Trophoblast cell (in vitro differentiated cells and primary cell): ENCODE measurements around the gene SPANXN4. TPM values are rescaled to one million over a fixed set of nuclear protein-coding genes. Genes with fewer than 3 reads are reported as not detected.

Experiments used
- DNase-seq, 2 donors: peaks; one replicate each; pipeline ENCODE4 v3.0.0-alpha.2; 2016
- H2AFZ ChIP-seq: 2 replicates; pipeline ENCODE4 v1.6.1; 2013; ENCODE audit warnings: low read length, moderate library complexity, mild to moderate bottlenecking; ENCODE audit not compliant: insufficient read depth, poor library complexity
- H2AK5ac ChIP-seq: 2 replicates; pipeline ENCODE4 v1.6.1; 2013; ENCODE audit warnings: mild to moderate bottlenecking, low read length
- H2BK120ac ChIP-seq: 2 replicates; pipeline ENCODE4 v1.6.1; 2013; ENCODE audit warnings: low read length, mild to moderate bottlenecking, moderate library complexity; ENCODE audit not compliant: insufficient read depth, poor library complexity
- H2BK12ac ChIP-seq: 2 replicates; pipeline ENCODE4 v1.6.1; 2013; ENCODE audit warnings: mild to moderate bottlenecking, low read length, moderate library complexity
- H2BK5ac ChIP-seq: 2 replicates; pipeline ENCODE4 v1.6.1; 2013; ENCODE audit warnings: low read length, low read depth, moderate library complexity, mild to moderate bottlenecking; ENCODE audit not compliant: poor library complexity
- H3K14ac ChIP-seq: 2 replicates; pipeline ENCODE4 v1.6.1; 2013; ENCODE audit warnings: mild to moderate bottlenecking, low read length
- H3K18ac ChIP-seq: 2 replicates; pipeline ENCODE4 v1.6.1; 2013; ENCODE audit warnings: mild to moderate bottlenecking, low read length
- H3K23ac ChIP-seq: 2 replicates; pipeline ENCODE4 v1.6.1; 2013; ENCODE audit warnings: low read length
- H3K27ac ChIP-seq: 2 replicates; pipeline ENCODE4 v1.5.1; 2013; ENCODE audit warnings: low read depth, mild to moderate bottlenecking, inconsistent platforms, low read length, moderate library complexity
- H3K27me3 ChIP-seq: 2 replicates; pipeline ENCODE4 v1.6.1; 2013; ENCODE audit warnings: inconsistent platforms, mild to moderate bottlenecking, low read length, moderate library complexity; ENCODE audit not compliant: insufficient read depth
- H3K36me3 ChIP-seq, 2 experiments: 1 replicate in 1 of 2; 2 replicates in 1 of 2; pipeline ENCODE4 v1.6.1; 2013; ENCODE audit warnings: low read length in 2 of 2, mild to moderate bottlenecking in 2 of 2, moderate library complexity in 1 of 2; ENCODE audit not compliant: insufficient read depth in 2 of 2, control insufficient read depth in 1 of 2
- H3K4ac ChIP-seq: 2 replicates; pipeline ENCODE4 v1.6.1; 2013; ENCODE audit warnings: low read depth, mild to moderate bottlenecking, low read length, moderate library complexity
- H3K4me1 ChIP-seq, 2 experiments: 1 replicate in 1 of 2; 2 replicates in 1 of 2; pipeline ENCODE4 v1.6.1; 2013; ENCODE audit warnings: low read length in 2 of 2, mild to moderate bottlenecking in 2 of 2, moderate library complexity in 1 of 2; ENCODE audit not compliant: insufficient read depth in 2 of 2, control insufficient read depth in 1 of 2
- H3K4me2 ChIP-seq: 2 replicates; pipeline ENCODE4 v1.6.1; 2013; ENCODE audit warnings: inconsistent platforms, mild to moderate bottlenecking, low read length, moderate library complexity
- H3K4me3 ChIP-seq: 2 replicates; pipeline ENCODE4 v1.5.1; 2013; ENCODE audit warnings: mild to moderate bottlenecking, low read depth, low read length, inconsistent platforms
- H3K79me1 ChIP-seq: one replicate; pipeline ENCODE4 v1.6.1; 2013; ENCODE audit warnings: low read length
- H3K79me2 ChIP-seq: 2 replicates; pipeline ENCODE4 v1.6.1; 2013; ENCODE audit warnings: low read length, mild to moderate bottlenecking; ENCODE audit not compliant: control insufficient read depth, insufficient read depth, poor library complexity
- H3K9ac ChIP-seq: 2 replicates; pipeline ENCODE4 v1.6.1; 2013; ENCODE audit warnings: mild to moderate bottlenecking, low read length
- H3K9me3 ChIP-seq: 2 replicates; pipeline ENCODE4 v1.6.1; 2013; ENCODE audit warnings: low read depth, mild to moderate bottlenecking, control low read depth, inconsistent platforms, low read length; ENCODE audit not compliant: insufficient read depth
- H4K12ac ChIP-seq: 2 replicates; pipeline ENCODE4 v1.6.1; 2013; ENCODE audit warnings: low read depth, mild to moderate bottlenecking, low read length, moderate library complexity
- H4K8ac ChIP-seq: 2 replicates; pipeline ENCODE4 v1.6.1; 2013; ENCODE audit warnings: low read depth, mild to moderate bottlenecking, low read length, moderate library complexity
- H4K91ac ChIP-seq: one replicate; pipeline ENCODE4 v1.6.1; 2013; ENCODE audit warnings: low read depth, mild to moderate bottlenecking, low read length, moderate library complexity
- WGBS: extraction: QIAGEN DNeasy Blood & Tissue Kit; methylation state at CpG from one replicate; pipeline ENCODE4 v1.1.7; 2013; ENCODE audit warnings: missing lambda C conversion rate; ENCODE audit not compliant: insufficient read length, insufficient coverage; ENCODE audit errors: extremely low coverage; 5-methylcytosine and 5-hydroxymethylcytosine counted together
- polyA plus RNA-seq: library from polyadenylated mRNA; stranded (reverse); fragments of 200-250 nt; gene quantifications from 2 replicates; pipeline ENCODE4 v1.2.3, GENCODE V29; 2013

Gene SPANXN4
- not detected in 2 replicates for polyA plus RNA-seq

DNA sequence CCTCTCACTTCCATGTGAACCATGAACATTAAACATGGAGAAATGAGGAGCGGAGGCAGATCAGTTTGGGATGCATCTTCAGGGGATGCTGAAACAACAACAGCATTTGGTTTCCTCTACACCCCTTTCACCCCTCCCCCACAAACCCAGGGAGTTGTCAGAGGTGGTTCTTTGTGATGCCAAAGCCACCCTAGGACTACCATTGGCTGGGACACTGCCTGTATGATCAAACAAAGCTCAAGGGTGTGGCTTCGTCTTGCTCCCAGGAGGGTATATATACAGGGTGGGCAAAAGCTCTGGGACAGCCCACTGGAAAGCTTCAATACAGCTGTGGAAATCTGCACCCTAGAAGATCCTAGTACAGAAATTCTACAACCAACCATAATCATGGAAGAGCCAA, at the start of gene SPANXN4:
SPANXN4 (plus strand) TSS at position 301 of the 400 bp plus-strand sequence; CDS start at position 388, 87 bp downstream.
- H2AFZ ChIP-seq: no peak within 1 kb of the TSS
- no peaks in the 10 kb centered on the region for H3K27me3 ChIP-seq
- H4K91ac ChIP-seq: no peak within 1 kb of the TSS
- H2BK12ac ChIP-seq: no peak within 1 kb of the TSS
- no peak within 1 kb of the TSS for H2AK5ac ChIP-seq
- no peak within 1 kb of the TSS for H3K4me2 ChIP-seq
- no peak within 1 kb of the TSS for H3K18ac ChIP-seq
- H3K4me1 ChIP-seq: no peaks in the 10 kb centered on the region
- no peak within 1 kb of the TSS for H3K4ac ChIP-seq
- no peaks in the 10 kb centered on the region for H3K79me2 ChIP-seq
- H3K79me1 ChIP-seq: no peaks in the 10 kb centered on the region
- no peak within 1 kb of the TSS for H3K27ac ChIP-seq
- no peak within 1 kb of the TSS for H2BK5ac ChIP-seq
- H3K9me3 ChIP-seq: no peaks in the 10 kb centered on the region
- H4K8ac ChIP-seq: no peak within 1 kb of the TSS
- H3K4me3 ChIP-seq: no peak within 1 kb of the TSS
- DNase-seq: no peak
- H3K23ac ChIP-seq: no peak within 1 kb of the TSS
- H2BK120ac ChIP-seq: no peak within 1 kb of the TSS
- H3K36me3 ChIP-seq: no peaks in the 10 kb centered on the region
- WGBS: no CpG with 5 or more reads among the region's 2 CpGs
- H3K9ac ChIP-seq: no peak within 1 kb of the TSS
- no peak within 1 kb of the TSS for H3K14ac ChIP-seq
- no peak within 1 kb of the TSS for H4K12ac ChIP-seq

GRCh38 chrX:142977128-142977914, 48.4 kb upstream of the SPANXN4 start:
- H4K12ac ChIP-seq: no peak overlapping the region
- no peak overlapping the region for H4K91ac ChIP-seq
- H2AFZ ChIP-seq: no peak overlapping the region
- H2AK5ac ChIP-seq: no peak overlapping the region
- H3K4ac ChIP-seq: no peak overlapping the region
- no peaks in the 10 kb centered on the region for H3K27me3 ChIP-seq
- no peak overlapping the region for H3K9ac ChIP-seq
- no peaks in the 10 kb centered on the region for H3K4me1 ChIP-seq
- H4K8ac ChIP-seq: no peak overlapping the region
- no peak overlapping the region for H3K27ac ChIP-seq
- no peaks in the 10 kb centered on the region for H3K79me1 ChIP-seq
- H3K14ac ChIP-seq: no peak overlapping the region
- no peak overlapping the region for H3K4me2 ChIP-seq
- H3K23ac ChIP-seq: no peak overlapping the region
- no peak overlapping the region for H2BK120ac ChIP-seq
- no peaks in the 10 kb centered on the region for H3K36me3 ChIP-seq
- no peak overlapping the region for H3K18ac ChIP-seq
- no peaks in the 10 kb centered on the region for H3K9me3 ChIP-seq
- H3K79me2 ChIP-seq: no peaks in the 10 kb centered on the region
- no peak overlapping the region for H3K4me3 ChIP-seq
- H2BK5ac ChIP-seq: no peak overlapping the region
- no peak overlapping the region for H2BK12ac ChIP-seq
- no peak for DNase-seq
- no CpG with 5 or more reads among the region's 6 CpGs for WGBS

DNA sequence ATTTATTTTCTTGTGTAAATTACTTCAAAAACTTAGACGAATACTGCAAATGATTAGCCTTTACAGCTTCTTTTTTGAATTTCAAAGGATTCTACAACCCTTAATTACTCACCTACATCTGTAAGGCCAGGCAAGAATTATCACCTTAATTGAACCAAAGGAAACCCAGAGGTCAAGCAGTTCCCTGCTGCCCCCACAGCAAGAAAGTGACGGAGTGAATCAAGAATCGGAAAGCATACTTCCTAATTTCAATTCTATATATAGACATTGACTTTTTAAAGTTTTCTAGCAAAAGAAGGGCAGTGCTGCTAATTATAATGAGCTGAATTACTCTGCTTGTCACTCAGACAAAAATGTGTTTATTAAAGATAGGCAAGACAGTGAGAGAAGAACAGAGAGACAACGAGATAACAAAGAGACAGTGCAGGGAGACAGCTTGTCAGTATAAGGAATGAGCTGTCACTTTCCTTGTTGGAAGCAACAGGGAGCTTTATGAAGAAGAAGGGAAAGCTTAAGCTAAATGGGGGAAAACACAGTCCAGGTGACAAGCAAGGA, 47.5 kb upstream of the SPANXN4 start:
- H2AFZ ChIP-seq: no peak overlapping the region
- no peaks in the 10 kb centered on the region for H3K79me1 ChIP-seq
- H3K4ac ChIP-seq: no peak overlapping the region
- no peak for DNase-seq
- H3K9ac ChIP-seq: no peak overlapping the region
- H3K9me3 ChIP-seq: no peaks in the 10 kb centered on the region
- no CpG with 5 or more reads among the region's 4 CpGs for WGBS
- H2BK12ac ChIP-seq: no peak overlapping the region
- H4K91ac ChIP-seq: no peak overlapping the region
- no peaks in the 10 kb centered on the region for H3K79me2 ChIP-seq
- no peak overlapping the region for H2BK120ac ChIP-seq
- H3K4me2 ChIP-seq: no peak overlapping the region
- no peaks in the 10 kb centered on the region for H3K36me3 ChIP-seq
- H3K23ac ChIP-seq: no peak overlapping the region
- H3K4me3 ChIP-seq: no peak overlapping the region
- no peak overlapping the region for H2AK5ac ChIP-seq
- no peak overlapping the region for H3K14ac ChIP-seq
- H4K8ac ChIP-seq: no peak overlapping the region
- no peaks in the 10 kb centered on the region for H3K4me1 ChIP-seq
- no peak overlapping the region for H4K12ac ChIP-seq
- H3K27ac ChIP-seq: no peak overlapping the region
- H3K18ac ChIP-seq: no peak overlapping the region
- no peaks in the 10 kb centered on the region for H3K27me3 ChIP-seq
- H2BK5ac ChIP-seq: no peak overlapping the region

- H3K14ac ChIP-seq: no peak overlapping the region
- H4K12ac ChIP-seq: no peak overlapping the region
- no peaks in the 10 kb centered on the region for H3K79me1 ChIP-seq
- no peak overlapping the region for H2BK120ac ChIP-seq
- no peaks in the 10 kb centered on the region for H3K79me2 ChIP-seq
- no peaks in the 10 kb centered on the region for H3K4me1 ChIP-seq
- no peak overlapping the region for H2AFZ ChIP-seq
- H2BK12ac ChIP-seq: no peak overlapping the region
- H4K8ac ChIP-seq: no peak overlapping the region
- H3K9me3 ChIP-seq: no peaks in the 10 kb centered on the region
- no peak overlapping the region for H2AK5ac ChIP-seq
- no peak for DNase-seq
- H3K23ac ChIP-seq: no peak overlapping the region
- no CpG with 5 or more reads among the region's 2 CpGs for WGBS
- no peaks in the 10 kb centered on the region for H3K36me3 ChIP-seq
- H4K91ac ChIP-seq: no peak overlapping the region
- no peaks in the 10 kb centered on the region for H3K27me3 ChIP-seq
- H3K9ac ChIP-seq: no peak overlapping the region
- no peak overlapping the region for H3K27ac ChIP-seq
- no peak overlapping the region for H2BK5ac ChIP-seq
- no peak overlapping the region for H3K4me3 ChIP-seq
- H3K4me2 ChIP-seq: no peak overlapping the region
- no peak overlapping the region for H3K4ac ChIP-seq
- no peak overlapping the region for H3K18ac ChIP-seq
Measured at GRCh38 chrX:142982679-142983078, 43.0 kb upstream of the SPANXN4 start.
